HG03565 (cell line): ENCODE data around the gene BTBD1.
"Not testable (repeated sequence)": the region's sequence is repeated elsewhere in the genome, so short reads cannot be mapped to it uniquely, and the experiment has no call there.

ENCODE experiments used
- ATAC-seq: cut with Tn5 transposase; IDR thresholded peaks from one replicate; pipeline ENCODE4 v1.9.1; 2021; ENCODE audit warnings: mild to moderate bottlenecking, moderate library complexity; ENCODE audit not compliant: unreplicated experiment

Gene BTBD1

GRCh38 chr15:83098079-83098478 is 31.0 kb upstream of the BTBD1 start:
- no peak for ATAC-seq

GRCh38 chr15:83094583-83094982 is 27.5 kb upstream of the BTBD1 start:
- no peak for ATAC-seq

GRCh38 chr15:83092309-83092976 is 25.4 kb upstream of the BTBD1 start:
- ATAC-seq: no peak

GRCh38 chr15:83091965-83092308 is 24.9 kb upstream of the BTBD1 start:
- not testable (repeated sequence) for ATAC-seq

- no peak for ATAC-seq
Measured at GRCh38 chr15:83090465-83090864, 23.4 kb upstream of the BTBD1 start.

- ATAC-seq: no peak
Measured at GRCh38 chr15:83088876-83089275, 21.8 kb upstream of the BTBD1 start.

GRCh38 chr15:83087576-83087975 is 20.5 kb upstream of the BTBD1 start:
- ATAC-seq: no peak

GRCh38 chr15:83085864-83086552 is 19.0 kb upstream of the BTBD1 start:
- not testable (repeated sequence) for ATAC-seq

- ATAC-seq: not testable (repeated sequence)
Measured at GRCh38 chr15:83085461-83085860, 18.4 kb upstream of the BTBD1 start.

GRCh38 chr15:83082730-83083386 is 15.8 kb upstream of the BTBD1 start:
- no peak for ATAC-seq

GRCh38 chr15:83081256-83082014 is 14.4 kb upstream of the BTBD1 start:
- ATAC-seq: no peak

GRCh38 chr15:83078712-83079111 is 11.7 kb upstream of the BTBD1 start:
- ATAC-seq: no peak

- ATAC-seq: no peak
Measured at GRCh38 chr15:83077491-83078230, 10.6 kb upstream of the BTBD1 start.

GRCh38 chr15:83069211-83069642 is 2.2 kb upstream of the BTBD1 start:
- not testable (repeated sequence) for ATAC-seq

GRCh38 chr15:83068054-83068453 is 1.0 kb upstream of the BTBD1 start:
- no peak for ATAC-seq

GRCh38 chr15:83067638-83067962 is 548 bp upstream of the BTBD1 start:
- no peak for ATAC-seq

- no peak for ATAC-seq
Measured at GRCh38 chr15:83066034-83066733, 868 bp downstream of the BTBD1 start.

- no peak for ATAC-seq
Measured at GRCh38 chr15:83065431-83065830, 1.6 kb downstream of the BTBD1 start.

- ATAC-seq: no peak
Measured at GRCh38 chr15:83064859-83065258, 2.2 kb downstream of the BTBD1 start.

- ATAC-seq: no peak
Measured at GRCh38 chr15:83063551-83063950, 3.5 kb downstream of the BTBD1 start.
